ENCODE data around the gene OTOP2. TPM values are rescaled to one million over a fixed set of nuclear protein-coding genes. Genes with fewer than 3 reads are reported as not detected.

The OTOP2 gene
- total RNA-seq, 1 experiment from 2014 or later, result not detected

DNA sequence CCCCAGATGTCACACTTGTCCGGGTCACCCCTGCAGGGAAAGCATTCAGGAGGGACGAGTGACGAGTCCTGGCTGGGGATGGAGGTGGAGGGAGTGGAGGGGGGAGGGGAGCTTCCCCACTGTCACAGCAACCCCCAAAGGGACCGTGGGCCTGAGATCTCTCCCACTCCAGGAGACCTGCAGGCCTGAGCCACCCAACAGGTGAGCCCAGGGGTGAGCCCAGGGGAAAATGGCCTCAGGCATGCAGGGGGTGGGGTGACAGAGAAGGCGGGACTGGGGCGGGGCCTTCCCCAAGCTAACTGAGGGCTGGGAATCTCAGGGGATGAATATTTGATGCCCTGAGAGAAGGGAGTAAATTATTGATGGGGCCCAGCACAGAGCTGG lies 3.4 kb upstream of the OTOP2 start (continued):
- TF ChIP-seq, protein P1, sequence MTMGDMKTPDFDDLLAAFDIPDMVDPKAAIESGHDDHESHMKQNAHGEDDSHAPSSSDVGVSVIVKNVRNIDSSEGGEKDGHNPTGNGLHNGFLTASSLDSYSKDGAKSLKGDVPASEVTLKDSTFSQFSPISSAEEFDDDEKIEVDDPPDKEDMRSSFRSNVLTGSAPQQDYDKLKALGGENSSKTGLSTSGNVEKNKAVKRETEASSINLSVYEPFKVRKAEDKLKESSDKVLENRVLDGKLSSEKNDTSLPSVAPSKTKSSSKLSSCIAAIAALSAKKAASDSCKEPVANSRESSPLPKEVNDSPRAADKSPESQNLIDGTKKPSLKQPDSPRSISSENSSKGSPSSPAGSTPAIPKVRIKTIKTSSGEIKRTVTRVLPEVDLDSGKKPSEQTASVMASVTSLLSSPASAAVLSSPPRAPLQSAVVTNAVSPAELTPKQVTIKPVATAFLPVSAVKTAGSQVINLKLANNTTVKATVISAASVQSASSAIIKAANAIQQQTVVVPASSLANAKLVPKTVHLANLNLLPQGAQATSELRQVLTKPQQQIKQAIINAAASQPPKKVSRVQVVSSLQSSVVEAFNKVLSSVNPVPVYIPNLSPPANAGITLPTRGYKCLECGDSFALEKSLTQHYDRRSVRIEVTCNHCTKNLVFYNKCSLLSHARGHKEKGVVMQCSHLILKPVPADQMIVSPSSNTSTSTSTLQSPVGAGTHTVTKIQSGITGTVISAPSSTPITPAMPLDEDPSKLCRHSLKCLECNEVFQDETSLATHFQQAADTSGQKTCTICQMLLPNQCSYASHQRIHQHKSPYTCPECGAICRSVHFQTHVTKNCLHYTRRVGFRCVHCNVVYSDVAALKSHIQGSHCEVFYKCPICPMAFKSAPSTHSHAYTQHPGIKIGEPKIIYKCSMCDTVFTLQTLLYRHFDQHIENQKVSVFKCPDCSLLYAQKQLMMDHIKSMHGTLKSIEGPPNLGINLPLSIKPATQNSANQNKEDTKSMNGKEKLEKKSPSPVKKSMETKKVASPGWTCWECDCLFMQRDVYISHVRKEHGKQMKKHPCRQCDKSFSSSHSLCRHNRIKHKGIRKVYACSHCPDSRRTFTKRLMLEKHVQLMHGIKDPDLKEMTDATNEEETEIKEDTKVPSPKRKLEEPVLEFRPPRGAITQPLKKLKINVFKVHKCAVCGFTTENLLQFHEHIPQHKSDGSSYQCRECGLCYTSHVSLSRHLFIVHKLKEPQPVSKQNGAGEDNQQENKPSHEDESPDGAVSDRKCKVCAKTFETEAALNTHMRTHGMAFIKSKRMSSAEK (CRISPR knock-in tag; IDR thresholded peaks at IDR 0.05; ENCODE audit: borderline replicate concordance), result no peak
- TF ChIP-seq CBFB (CRISPR knock-in tag; IDR thresholded peaks at IDR 0.05; ENCODE audit: low read depth) (no peak), IRF2 (CRISPR knock-in tag; IDR thresholded peaks at IDR 0.05; ENCODE audit: borderline replicate concordance, low read depth) (no peak)

DNA sequence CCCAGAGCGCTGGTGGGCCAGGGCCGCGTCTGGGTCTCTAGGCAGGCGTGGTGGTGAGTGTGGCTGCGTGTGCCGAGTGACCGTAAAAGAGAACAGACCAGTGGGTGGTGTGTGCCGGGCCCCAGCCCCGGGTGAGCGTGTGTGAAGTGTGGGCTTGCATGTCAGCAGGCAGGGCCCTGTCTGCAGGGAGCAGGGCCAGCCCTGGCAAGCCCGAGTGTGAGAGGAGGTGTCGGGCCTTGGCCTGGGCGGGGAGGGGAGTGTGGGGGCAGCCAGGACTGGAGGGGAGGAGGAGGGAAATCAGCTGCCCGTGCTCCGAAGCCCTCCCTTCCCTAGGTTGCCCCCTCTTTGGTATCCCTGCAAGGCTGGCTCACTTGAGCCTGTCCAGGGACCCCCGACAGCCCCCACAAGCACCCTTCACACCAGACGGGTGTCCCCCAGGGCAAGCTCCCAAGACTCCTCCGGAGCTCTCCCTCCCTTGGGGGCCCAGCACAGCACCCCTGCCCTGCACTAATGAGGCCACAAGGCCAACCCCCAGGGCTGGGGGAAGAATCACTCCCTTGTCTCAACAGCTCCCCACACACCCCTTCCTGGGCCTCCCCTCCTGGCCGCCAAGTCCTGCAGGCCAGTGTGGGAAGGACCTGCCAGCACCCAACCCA lies 2.9 kb upstream of the OTOP2 start:
- no peak overlapping the region for H3K4me3 Mint-ChIP-seq
- H3K9me3 Mint-ChIP-seq, result no peaks in the 10 kb centered on the region
- DNase-seq (ENCODE audit: low spot score) (no peak), ATAC-seq (no peak; the same call in 1 of the 2 replicates)
- peaks cover 49% of the 10 kb centered on the region for H3K27me3 Mint-ChIP-seq (ENCODE audit: low read depth)
- peaks cover 13% of the 10 kb centered on the region for H3K4me1 Mint-ChIP-seq
- H3K36me3 Mint-ChIP-seq, result no peaks in the 10 kb centered on the region
- no peak overlapping the region for H3K27ac Mint-ChIP-seq
- no peak for TF ChIP-seq IRF2 (CRISPR knock-in tag; IDR thresholded peaks at IDR 0.05; ENCODE audit: borderline replicate concordance, low read depth)
- TF ChIP-seq, protein P2, sequence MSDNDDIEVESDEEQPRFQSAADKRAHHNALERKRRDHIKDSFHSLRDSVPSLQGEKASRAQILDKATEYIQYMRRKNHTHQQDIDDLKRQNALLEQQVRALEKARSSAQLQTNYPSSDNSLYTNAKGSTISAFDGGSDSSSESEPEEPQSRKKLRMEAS (CRISPR knock-in tag; IDR thresholded peaks at IDR 0.05), result no peak
- no peak for TF ChIP-seq CBFB (CRISPR knock-in tag; IDR thresholded peaks at IDR 0.05; ENCODE audit: low read depth)
- no peak for TF ChIP-seq HMGA2 (CRISPR knock-in tag; IDR thresholded peaks at IDR 0.05)
- no peak for TF ChIP-seq MXD4 (CRISPR knock-in tag; IDR thresholded peaks at IDR 0.05; ENCODE audit: borderline replicate concordance)
- TF ChIP-seq NFE2L1 (CRISPR knock-in tag; IDR thresholded peaks at IDR 0.05), result no peak
- no peak for TF ChIP-seq OVOL2 (CRISPR knock-in tag; IDR thresholded peaks at IDR 0.05; ENCODE audit: borderline replicate concordance)
- TF ChIP-seq, protein P3, sequence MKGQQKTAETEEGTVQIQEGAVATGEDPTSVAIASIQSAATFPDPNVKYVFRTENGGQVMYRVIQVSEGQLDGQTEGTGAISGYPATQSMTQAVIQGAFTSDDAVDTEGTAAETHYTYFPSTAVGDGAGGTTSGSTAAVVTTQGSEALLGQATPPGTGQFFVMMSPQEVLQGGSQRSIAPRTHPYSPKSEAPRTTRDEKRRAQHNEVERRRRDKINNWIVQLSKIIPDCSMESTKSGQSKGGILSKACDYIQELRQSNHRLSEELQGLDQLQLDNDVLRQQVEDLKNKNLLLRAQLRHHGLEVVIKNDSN (CRISPR knock-in tag; IDR thresholded peaks at IDR 0.05), result no peak
- ChIA-PET CTCF (interaction anchor here (0.6 to 7.8 kb wide), 14 partner anchors 11 to 150 kb away, joined by 3 to 206 read pairs (median 4); partner anchors contain the start of genes FADS6, FDXR, GRIN2C and OTOP3), POLR2A (no interaction called here)

DNA sequence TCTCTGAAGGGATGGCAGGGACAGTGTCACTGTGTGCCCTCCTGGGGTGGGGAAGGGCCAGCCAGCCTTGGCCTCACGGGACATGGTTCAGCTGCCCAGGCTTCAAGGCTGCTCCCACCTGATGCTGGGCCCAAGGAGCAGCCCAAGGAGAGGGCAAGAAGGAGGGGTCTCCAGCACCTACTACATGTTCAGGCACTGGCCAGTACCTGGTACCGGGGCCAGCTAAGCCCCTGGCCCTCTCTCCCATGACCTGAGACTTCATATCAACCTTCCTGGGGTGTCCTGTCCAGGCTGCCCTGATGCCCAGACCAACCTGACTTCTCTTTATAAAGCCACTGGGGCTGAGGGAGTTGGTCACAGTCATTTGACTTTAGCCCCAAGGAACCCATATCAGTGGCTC lies 2.3 kb upstream of the OTOP2 start:
- Mint-ChIP-seq H3K27ac (no peak overlapping the region), H3K36me3 (no peaks in the 10 kb centered on the region), H3K9me3 (no peaks in the 10 kb centered on the region), H3K4me1 (peaks cover 13% of the 10 kb centered on the region), H3K4me3 (no peak overlapping the region), H3K27me3 (ENCODE audit: low read depth) (peaks cover 55% of the 10 kb centered on the region)
- ATAC-seq, result no peak
- no peak for DNase-seq (ENCODE audit: low spot score)
- ChIA-PET CTCF (interaction anchor here (0.7 to 7.8 kb wide), 5 partner anchors 12 to 42 kb away, joined by 3 to 206 read pairs (median 12); partner anchors contain the start of gene FADS6), POLR2A (no interaction called here)
- TF ChIP-seq, protein P4, sequence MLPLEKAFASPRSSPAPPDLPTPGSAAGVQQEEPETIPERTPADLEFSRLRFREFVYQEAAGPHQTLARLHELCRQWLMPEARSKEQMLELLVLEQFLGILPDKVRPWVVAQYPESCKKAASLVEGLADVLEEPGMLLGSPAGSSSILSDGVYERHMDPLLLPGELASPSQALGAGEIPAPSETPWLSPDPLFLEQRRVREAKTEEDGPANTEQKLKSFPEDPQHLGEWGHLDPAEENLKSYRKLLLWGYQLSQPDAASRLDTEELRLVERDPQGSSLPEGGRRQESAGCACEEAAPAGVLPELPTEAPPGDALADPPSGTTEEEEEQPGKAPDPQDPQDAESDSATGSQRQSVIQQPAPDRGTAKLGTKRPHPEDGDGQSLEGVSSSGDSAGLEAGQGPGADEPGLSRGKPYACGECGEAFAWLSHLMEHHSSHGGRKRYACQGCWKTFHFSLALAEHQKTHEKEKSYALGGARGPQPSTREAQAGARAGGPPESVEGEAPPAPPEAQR (CRISPR knock-in tag; IDR thresholded peaks at IDR 0.05), result no peak
- TF ChIP-seq SMAD3 (CRISPR knock-in tag; IDR thresholded peaks at IDR 0.05; ENCODE audit: borderline replicate concordance) (no peak), ZNF263 (CRISPR knock-in tag; IDR thresholded peaks at IDR 0.05; ENCODE audit: low read depth) (no peak), FOXK1 (CRISPR knock-in tag; IDR thresholded peaks at IDR 0.05) (no peak), TP53 (CRISPR knock-in tag; IDR thresholded peaks at IDR 0.05) (no peak), SOX15 (CRISPR knock-in tag; IDR thresholded peaks at IDR 0.05) (no peak)
- TF ChIP-seq, protein P5, sequence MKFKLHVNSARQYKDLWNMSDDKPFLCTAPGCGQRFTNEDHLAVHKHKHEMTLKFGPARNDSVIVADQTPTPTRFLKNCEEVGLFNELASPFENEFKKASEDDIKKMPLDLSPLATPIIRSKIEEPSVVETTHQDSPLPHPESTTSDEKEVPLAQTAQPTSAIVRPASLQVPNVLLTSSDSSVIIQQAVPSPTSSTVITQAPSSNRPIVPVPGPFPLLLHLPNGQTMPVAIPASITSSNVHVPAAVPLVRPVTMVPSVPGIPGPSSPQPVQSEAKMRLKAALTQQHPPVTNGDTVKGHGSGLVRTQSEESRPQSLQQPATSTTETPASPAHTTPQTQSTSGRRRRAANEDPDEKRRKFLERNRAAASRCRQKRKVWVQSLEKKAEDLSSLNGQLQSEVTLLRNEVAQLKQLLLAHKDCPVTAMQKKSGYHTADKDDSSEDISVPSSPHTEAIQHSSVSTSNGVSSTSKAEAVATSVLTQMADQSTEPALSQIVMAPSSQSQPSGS (CRISPR knock-in tag; IDR thresholded peaks at IDR 0.05; ENCODE audit: borderline replicate concordance, low read depth), result no peak
- TF ChIP-seq, protein P1 (CRISPR knock-in tag; IDR thresholded peaks at IDR 0.05; ENCODE audit: borderline replicate concordance), result no peak
